ENCODE results near the gene SET.
A peak's percentile ranks its signal among the peaks of the same experiment; 100 is the strongest.

SET gene

GRCh38 chr9:128713411-128713780, 24.4 kb downstream of the SET start:
- no peak for DNase-seq (ENCODE audit: low read depth)

GRCh38 chr9:128713941-128714573, 25.0 kb downstream of the SET start:
- DNase-seq (ENCODE audit: low read depth), result no peak

GRCh38 chr9:128714586-128715435, 25.8 kb downstream of the SET start:
- no peak for DNase-seq (ENCODE audit: low read depth)

- DNase-seq (ENCODE audit: low read depth), result no peak
Measured at GRCh38 chr9:128715436-128715750, 26.4 kb downstream of the SET start.

GRCh38 chr9:128716581-128717254, 27.7 kb downstream of the SET start:
- DNase-seq (ENCODE audit: low read depth), result no peak

GRCh38 chr9:128718047-128718446, 29.0 kb downstream of the SET start:
- DNase-seq (ENCODE audit: low read depth), result no peak

- DNase-seq (ENCODE audit: low read depth), result no peak
Measured at GRCh38 chr9:128718475-128718874, 29.5 kb downstream of the SET start.

DNA sequence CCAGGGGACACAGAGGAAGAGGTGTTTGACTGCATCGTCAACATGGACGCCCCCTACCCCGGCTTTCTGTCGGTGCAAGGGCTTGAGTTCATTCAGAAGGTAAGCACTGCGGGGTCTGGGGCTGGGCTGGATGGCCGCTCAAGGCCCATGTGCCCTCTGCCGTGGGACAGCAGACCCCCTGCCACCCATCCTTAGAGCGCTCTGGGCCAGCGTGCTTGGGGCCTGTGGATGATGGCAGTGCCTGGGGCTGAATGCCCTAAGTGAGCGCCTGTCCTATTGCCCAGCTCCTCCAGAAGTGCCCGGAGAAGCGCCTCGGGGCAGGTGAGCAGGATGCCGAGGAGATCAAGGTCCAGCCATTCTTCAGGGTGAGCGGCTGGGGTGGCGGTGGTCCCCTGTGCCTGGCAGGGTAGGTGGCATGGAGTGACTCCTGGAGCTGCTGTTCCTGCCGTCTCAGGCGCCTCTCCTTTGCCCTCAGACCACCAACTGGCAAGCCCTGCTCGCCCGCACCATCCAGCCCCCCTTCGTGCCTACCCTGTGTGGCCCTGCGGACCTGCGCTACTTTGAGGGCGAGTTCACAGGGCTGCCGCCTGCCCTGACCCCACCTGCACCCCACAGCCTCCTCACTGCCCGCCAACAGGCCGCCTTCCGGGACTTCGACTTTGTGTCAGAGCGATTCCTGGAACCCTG, 31.0 kb downstream of the SET start:
- no peak for DNase-seq (ENCODE audit: low read depth)

DNA sequence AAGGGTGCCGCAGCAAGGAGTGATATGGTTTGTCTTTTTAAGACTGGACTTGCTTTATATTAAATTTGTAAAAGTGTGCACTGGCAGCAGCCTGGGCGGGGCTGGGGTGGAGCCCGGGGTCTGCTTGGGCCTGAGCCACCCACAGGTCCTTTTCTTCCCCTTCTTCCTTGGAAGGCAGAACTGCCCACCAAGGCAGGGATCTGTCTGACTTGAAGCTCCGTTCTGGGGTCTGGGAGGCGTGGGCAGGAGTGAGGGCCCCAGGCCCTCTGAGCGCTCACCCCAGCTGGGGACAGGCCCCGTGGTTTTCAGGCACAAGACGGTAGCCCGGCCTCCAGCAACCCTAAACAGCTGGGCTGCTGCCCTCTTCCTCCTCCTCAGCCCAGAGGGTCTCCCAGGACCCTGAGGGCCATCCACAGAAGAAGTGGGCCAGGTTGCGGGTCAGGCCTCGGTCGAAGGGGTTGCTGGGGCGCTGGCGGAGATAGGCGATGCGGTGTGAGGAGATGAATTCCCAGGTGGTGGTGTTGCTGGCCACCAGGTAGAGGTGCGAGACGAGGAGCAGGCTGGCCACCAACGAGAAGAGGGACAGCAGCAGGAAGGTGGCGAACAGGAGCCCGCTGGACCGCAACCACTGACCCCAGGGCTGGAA, 31.9 kb downstream of the SET start:
- no peak for DNase-seq (ENCODE audit: low read depth)

DNA sequence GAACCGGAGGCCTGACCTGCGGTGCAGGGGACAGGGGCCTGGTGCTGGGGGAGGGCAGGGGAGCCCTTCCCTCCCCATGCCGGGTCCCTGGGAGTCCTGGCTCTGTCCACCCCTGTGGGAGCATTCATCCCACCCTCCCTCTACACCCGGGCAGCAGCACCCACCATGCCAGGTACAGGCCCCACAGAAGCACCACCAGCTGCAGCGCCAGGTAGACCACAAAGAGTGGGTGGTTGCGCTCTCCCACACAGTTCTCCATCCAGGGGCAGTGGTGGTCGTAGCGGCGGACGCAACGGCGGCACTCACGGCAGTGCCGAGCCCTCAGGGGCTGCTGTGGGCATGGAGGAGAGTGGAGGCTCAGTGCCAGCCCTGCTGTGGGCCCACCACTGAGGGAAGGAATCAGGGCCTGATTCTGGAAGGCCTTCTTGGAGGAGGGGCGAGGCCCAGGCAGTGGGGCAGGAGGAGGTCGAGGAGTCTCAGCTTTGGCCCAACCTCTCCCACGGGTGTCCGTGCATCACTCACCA, 32.5 kb downstream of the SET start:
- DNase-seq (ENCODE audit: low read depth), result no peak

DNA sequence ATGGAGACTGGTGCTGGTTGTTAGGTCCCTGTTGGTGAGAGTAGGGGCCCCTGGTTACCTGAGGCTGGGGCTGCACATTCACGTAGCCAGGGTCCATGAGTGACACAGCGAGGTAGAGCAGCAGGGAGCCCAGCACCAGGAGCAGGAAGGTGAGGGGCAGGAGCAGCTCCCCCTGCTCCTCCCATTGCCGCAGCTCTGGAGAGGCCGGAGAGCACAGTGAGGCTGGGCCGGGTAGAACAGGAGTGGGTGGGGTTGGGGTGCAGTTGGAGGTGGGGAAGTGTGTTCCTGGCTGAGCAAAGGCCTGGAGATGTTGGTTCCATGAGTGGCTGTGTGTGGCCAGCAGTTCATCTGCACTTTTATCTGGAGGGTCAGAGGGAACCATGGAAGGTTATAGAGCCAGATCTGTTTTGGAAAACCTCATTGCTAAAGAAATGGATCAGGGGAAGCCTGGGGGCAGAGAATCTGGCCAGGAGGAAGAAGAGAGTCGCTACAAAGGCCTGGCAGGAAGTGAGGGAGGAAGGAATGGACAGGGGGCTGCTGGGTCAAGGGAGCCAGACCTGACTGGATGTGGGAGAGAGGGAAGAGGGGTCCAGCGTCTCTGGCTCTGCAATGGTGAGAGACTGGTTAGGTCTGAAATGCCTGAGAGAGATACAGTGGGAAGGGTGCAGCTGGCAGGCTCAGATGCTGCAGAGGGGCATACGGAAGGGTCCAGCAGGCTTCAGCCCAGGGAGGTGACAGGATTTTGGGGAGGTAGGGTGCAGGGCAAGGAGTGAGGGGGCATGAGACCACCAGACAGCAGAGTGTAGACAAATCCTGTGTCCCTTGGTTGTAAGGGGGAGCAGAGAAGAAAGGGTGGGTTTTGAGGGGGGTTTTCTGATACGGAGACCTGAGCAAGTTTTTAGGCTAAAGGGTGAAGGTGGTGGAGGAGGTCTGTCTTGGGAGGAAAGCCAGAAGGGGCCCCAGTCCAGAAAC, 33.6 kb downstream of the SET start:
- no peak for DNase-seq (ENCODE audit: low read depth)

- DNase-seq (ENCODE audit: low read depth), result no peak
Measured at GRCh38 chr9:128723352-128723865, 34.4 kb downstream of the SET start.

GRCh38 chr9:128723866-128724743, 35.1 kb downstream of the SET start, which contains the start of gene ZDHHC12:
ZDHHC12 (minus strand) TSS chr9:128724127; CDS start chr9:128724093, 34 bp downstream.
- DNase-seq (ENCODE audit: low read depth), result peak; percentile 85

GRCh38 chr9:128724744-128725211, 35.8 kb downstream of the SET start:
- DNase-seq (ENCODE audit: low read depth), result peak; percentile 70

DNA sequence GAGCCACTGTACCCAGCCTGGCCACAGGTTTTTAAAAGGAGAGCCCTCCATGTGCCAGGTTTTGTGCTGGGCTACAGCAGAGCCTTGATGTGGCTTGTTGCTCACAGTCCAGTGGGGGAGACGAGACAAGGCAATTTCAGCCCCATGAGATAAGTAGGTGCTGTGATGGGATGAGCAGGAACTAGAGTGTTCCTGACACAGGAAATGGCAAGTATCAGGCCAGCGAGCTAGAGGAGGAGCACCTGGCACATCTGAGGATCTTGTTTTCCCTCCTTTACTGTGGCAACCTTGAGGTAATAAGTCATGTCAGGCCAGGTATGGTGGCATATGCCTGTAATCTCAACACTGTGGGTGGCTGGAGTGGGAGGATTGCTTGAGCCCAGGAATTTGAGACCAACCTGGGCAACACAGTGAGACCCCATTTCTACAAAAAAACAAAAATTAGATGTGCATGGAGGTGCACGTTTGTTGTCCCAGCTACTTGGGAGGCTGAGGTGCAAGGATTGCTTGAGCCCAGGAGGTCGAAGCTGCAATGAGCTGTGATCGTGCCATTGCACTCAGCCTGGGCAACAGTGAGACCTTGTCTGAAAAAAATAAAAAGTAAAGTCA, 38.7 kb downstream of the SET start:
- no peak for DNase-seq (ENCODE audit: low read depth)

GRCh38 chr9:128728298-128728697, 39.3 kb downstream of the SET start:
- DNase-seq (ENCODE audit: low read depth), result no peak

DNA sequence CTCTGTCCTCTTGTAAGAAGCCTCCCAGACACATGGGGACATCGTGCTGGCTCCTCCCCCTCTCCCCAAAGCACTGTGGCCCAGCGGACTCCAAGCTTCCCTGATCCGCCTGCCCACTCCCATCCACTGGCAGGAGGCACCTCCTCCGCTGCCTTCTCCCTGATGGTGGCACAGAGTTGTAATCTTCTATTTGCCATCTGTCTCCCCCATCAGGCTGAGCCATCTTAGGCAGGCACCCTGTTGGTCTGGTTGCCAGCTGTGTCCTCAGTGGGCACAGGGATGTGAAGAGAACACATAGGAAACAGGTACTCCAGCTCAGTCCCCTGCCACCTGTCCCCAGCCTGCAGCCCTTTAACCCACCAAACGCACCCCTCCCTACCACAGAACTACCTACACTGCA, 40.3 kb downstream of the SET start:
- no peak for DNase-seq (ENCODE audit: low read depth)

- no peak for DNase-seq (ENCODE audit: low read depth)
Measured at GRCh38 chr9:128729766-128730517, 40.9 kb downstream of the SET start.

Measured in fibroblast of gingiva (primary cell).